Activated CD8-positive, alpha-beta memory T cell treated with anti-CD3 and anti-CD28 coated beads for 1 hour (primary cell): ENCODE data around the gene SEC23IP.
A peak's percentile ranks its signal among the peaks of the same experiment; 100 is the strongest.
"Not testable (repeated sequence)": the region's sequence is repeated elsewhere in the genome, so short reads cannot be mapped to it uniquely, and the experiment has no call there.

Experiments used
- DNase-seq, 2 donors: peaks; one replicate each; pipeline ENCODE4 v3.0.0-alpha.2; 2020; ENCODE audit warnings: low read depth in 1 of 2; ENCODE audit errors: extremely low read depth in 1 of 2

SEC23IP gene

DNA sequence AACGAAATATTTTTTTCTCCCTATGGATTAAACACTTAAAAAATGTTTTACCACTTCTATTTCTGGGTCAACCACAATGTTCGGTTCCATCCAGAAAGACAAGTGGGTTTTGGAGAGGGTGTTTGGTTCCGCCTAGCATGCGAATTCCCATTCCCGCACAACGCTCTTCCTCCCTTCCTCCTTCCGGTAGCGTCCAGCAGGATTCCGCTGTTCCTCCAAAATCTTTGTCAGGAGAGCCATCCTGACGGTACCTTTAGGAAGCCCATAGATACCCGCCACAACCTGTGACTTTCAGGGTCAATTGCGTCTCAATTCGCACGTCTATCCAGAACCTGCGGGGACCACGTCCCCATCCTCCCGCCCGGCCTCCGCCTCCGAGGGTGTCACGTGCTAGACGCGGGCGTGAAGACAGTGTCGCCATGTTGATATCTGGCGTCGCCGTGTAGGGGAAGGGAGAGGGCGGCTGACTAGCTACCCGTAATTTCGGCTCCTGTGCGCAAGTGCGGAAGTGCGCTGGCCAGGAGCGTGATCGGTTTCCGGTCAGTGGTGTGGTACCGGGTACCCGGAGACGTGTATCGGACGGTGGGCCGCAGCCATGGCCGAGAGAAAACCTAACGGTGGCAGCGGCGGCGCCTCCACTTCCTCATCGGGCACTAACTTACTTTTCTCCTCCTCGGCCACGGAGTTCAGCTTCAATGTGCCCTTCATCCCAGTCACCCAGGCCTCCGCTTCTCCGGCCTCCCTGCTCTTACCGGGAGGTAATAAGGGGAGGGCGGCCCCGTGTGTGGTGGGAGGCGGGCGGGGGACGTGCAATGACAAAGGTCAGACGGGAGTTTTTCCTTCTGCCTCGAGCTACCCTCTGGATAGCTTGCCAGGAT lies at the start of gene SEC23IP:
TSS of gene SEC23IP (plus strand) at position 543 of the 878 bp plus-strand sequence. CDS start at position 596, 53 bp downstream.
- DNase-seq = peak; percentile 70 to 83

DNA sequence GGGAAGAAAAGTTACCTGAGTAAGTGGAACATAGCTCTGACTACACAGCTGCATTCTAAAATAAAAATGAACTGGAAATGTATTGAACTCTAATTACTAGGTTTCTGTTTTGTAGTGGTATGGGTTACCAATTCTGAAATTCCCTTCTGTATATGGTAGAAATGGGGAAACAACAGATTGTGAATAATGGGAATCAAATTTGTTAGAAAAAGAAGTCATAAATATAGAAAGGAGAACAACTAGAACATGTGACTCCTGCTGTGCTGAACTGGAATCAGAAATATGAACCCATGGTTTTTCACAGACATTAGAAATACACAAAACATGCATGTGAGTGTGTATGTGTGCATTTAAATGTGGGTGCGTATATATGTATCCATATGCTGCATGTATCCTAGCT lies 46.9 kb upstream of the SEC23IP start:
- no peak for DNase-seq

DNA sequence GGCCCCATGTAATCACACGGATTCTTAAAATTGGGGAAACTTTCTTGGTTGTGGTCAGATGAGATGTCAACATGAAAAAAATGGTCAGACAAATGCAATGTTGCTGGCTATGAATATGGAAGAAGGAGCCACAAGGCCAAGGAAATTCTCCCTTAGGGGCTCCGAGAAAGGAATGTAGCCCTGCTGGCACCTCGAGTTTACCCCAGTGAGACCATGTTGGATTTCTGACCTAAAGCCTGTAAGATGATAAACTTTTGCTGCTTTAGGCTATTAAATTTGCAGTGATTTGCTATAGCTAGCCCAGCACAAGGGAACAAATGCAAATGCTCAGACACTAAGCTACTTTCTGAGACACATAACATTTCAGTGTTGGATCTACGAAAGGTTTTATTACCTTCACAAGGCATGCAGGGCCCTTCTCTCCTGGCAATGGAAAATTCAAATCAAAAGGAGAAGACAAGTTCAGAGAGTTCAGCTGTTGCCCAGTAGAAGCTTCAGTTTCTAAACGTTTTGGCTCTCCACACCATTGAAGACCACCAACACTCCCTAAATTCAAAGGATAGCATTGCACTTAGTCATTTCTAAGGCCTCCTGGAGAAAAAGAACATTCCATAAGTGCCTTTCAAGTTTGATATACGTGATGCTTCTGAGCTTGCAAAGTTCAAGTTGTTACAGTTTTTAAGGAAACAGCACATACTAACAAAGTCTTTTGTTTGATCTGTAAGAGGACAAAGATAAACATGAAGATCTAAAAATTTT lies 43.3 kb upstream of the SEC23IP start:
- DNase-seq = no peak

DNA sequence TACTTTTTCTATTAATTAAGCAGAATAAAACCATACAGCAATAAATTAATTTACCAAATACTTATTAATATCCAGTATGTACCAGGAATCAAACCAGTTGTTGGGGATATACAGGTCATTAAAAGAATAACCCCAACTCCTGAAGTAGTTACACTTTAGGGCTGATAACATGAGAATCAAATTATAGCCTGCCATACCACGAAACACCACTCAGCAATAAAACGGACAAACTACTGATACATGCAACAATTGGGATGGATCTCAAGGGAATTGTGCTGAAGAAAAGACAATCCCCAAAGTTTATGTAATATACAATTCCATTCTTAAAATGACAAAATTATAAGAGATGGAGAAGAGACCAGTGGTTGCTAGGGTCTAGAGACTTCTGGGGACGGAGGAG lies 42.6 kb upstream of the SEC23IP start:
- no peak for DNase-seq

DNA sequence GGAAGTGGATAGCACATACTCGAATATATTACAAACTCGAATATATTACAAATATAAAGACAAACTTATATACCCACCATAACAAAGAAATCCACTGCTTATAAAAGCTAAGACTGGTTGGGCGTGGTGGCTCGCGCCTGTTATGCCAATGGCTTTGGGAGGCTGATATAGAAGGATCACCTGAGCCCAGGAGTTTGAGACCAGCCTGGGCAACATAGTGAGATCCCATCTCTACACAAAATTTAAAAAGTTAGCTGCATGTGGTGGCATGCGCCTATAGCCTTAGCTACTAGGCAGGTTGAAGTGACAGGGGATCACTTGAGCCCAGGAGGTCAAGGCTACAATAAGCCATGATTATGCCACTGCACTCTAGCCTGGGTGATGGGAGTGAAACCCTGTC lies 40.3 kb upstream of the SEC23IP start:
- DNase-seq = no peak

DNA sequence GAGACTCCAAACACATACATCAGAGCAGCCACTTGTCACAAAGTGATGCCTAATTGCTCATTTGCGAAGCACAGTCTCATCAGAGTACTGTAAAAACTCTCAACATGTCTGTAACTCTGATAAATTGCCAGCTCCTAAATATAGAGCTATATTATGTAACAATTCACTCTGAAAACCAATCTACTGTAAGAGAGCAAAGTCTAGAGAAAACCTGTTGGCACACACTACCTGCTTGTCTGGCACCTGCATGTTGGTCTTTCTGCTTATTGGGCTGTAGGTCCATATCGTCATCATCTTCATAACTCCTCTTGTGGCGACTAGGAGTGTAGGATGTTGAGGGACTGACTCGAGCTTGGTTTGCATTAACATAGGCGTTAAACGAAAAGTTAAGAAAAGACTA lies 39.7 kb upstream of the SEC23IP start:
- no peak for DNase-seq

DNA sequence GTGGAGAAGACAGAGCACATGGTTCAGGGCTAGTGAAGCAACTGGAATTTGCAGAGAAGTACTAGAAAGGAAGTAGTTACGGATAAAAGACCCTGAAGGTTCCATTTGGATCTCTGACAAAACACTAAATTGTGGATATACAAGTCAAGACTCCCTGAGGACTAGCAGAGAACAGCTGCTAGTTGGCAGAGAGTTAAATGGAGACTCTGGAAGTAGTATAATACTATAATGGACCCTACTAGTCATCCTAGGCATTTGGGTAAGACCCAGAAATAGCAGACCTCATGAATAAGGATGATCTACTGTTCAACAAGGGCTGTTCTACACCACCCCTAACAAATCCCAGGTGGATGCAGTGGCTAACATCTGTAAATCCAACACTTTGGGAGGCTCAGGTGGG lies 39.0 kb upstream of the SEC23IP start:
- no peak for DNase-seq

DNA sequence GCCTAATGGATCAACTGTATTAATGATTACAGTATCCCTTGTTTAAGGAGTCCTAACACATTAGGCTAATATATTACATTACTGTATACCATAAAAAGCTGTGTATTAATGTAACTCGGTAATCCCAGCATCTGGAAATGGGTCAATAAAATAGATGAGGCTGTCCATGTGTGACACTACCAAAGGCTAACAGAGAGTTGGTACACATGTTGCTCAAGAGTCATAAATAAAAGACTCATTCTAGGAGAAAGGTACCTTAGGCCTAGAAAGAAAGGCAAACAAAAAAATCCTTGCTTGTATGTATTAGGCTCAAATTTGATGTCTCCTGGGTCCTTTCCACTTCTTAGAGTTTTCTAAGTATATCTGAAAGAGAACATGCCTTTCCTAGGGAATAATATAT lies 34.5 kb upstream of the SEC23IP start:
- DNase-seq = no peak

DNA sequence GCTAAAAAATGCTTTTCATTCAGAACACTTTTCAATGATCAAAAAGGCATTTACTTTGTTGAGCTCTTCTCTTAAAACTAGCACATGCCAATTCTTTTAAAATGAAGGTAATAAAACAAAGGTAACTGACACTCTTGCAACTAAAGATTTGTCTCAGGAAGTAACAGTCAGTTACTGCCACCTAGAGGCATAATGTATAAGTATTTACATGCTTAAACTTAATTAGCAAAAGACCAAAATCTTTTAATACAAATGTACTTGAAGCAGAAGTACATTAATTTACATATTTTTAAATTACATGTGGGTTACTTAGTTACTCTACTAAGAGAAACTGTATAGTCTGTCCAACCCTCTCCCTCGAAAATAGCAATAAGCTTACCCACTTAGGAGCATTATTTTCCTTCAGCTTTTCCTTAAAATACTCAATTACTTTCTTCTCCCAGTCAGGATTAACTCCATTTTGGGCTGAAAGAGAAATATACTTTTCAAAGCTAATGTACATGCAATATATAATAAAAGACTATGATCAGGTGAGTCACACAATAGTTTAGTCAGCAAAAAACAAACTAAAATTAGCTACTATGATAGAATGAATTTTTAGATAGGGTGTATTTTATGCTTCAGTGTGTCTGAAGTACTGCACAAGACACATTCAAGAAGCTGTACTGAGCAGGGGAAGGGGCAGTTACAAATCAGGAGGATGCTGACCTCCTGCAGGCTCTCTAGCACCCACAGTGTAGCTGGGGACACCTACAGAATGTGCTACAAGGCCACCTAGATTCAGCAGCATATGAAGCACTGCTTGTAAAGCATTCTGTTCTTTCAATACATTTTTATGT lies 32.9 kb upstream of the SEC23IP start:
- no peak for DNase-seq

DNA sequence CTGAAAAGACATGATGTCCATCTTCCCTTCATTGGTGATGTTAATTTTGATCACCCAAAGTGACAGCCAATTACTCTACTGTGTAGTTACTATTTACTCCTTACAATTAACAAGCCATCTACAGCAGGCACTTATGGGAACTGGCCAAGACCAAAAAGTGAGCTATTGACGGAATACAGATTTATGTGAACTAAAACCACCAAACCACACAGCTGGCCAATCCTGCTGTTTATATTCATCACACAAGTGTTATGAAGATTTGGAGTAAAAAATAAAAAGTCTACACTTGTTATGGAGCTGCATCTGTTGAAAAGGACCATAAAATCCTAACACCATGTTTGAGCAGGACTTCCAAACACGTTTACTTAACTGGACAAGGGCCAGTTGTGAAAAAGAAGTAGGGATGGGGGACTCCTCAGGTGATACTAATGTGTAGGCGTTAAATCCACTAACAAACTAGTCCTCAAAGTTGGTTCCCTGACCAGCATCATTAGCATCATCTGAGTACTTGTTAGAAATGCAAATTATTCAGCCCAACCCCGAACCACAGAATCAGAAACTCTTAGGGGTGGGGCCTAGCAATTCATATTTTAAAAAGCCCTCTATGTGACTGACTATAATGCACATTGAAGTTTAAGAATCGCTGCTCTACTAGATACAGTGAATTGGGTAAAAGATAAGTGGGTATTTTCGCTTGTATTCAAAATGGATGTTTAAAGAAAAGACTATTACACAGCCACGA lies 31.5 kb upstream of the SEC23IP start:
- no peak for DNase-seq

DNA sequence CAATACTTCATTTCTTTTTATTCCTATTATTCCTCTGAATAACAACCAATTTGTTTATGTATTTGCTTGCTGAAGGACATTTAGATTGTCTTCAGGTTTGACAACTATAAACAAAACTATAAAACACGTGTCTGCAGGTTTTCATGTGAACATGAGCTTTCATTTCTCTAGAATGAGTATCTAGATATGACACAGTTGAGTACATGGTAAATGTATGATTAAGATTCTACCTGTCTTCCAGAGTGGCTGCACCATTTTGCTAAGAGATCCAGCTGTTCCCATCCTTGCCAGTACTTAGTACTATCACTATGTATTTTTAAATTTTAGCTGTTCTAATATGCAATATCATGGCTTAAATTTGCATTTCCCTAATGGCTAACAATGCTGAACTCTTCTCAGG lies 30.0 kb upstream of the SEC23IP start:
- DNase-seq = no peak

DNA sequence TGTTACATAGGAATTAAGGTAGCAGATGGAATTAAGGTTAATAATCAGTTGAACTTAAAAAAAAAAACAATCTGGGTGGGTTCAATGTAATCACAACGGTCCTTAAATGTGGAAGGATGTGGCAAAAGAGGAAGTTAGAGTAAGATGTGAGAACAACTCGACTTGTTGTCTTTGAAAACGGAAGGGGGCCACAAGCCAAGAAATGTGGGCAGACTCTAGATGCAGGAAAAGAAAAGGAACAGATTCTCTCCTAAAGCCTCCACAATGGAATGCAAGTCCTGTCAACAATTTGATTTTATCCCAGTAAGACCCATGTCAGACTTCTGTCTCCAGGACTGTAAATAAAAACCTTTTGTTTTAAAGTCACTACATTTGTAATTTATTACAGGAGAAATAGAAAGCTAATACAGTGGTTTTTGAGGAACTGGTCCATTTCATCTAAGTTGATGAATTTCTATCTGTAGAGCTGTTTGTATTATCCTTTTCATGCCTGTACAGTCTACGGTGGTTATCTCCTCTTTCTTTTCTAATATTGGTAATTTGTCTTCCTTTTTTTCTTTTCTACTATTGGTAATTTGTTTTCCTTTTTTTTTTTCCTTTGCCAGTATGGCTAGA lies 28.5 kb upstream of the SEC23IP start:
- DNase-seq = no peak

DNA sequence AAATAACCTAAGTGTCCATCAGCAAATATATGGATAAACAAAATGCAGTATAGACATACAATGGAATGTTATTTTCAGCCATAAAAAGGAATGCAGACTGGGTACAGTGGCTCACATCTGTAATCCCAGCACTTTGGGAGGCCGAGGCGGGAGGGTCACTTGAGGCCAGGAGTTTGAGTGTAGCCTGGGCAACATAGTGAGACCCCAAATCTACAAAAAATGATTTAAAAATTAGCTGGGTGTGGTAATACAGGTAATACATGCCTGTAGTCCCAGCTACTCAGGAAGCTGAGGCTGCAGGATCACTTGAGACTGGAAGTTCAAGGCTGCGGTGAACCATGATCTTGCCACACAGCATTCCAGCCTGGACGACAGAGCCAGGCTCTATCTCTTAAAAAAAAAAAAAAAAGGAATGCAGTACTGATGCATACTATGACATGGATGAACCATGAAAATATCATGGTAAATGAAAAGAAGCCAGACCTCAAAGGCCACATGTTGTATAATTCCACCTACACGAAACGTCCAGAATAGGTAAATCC lies 26.8 kb upstream of the SEC23IP start:
- no peak for DNase-seq

DNA sequence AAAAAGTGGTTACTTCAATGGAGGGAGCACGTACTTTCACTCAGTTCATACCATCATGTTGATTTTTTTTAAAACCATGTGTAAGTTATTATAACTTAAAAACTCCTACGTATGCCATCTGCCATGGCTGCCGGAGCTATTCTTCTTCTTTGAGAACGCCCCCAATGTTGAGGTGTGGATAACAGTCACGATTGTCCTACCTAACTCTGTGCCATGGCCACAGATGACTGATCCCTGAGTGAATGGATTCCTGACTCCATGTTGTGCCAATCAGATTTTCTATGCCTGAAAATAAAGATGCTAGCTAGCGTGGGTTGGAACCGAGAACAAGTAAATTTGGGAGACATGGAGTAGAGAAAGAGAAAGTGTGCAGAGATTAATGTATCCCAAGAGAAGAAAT lies 25.2 kb upstream of the SEC23IP start:
- DNase-seq = no peak

DNA sequence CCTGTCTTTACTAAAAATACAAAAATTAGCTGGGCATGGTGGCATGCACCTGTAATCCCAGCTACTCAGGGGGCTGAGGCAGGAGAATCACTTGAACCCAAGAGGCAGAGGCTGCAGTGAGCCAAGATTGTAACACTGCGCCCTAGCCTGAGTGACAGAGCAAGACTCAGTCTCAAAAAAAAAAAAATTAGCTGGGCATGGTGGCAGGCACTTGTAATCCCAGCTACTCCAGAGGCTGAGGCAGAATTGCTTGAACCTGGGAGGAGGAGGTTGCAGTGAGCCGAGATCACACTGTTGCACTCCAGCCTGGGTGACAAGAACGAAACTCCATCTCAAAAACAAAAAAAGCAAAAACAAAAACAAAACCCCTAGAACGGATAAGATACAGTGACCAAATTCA lies 23.1 kb upstream of the SEC23IP start:
- DNase-seq = not testable (repeated sequence)

DNA sequence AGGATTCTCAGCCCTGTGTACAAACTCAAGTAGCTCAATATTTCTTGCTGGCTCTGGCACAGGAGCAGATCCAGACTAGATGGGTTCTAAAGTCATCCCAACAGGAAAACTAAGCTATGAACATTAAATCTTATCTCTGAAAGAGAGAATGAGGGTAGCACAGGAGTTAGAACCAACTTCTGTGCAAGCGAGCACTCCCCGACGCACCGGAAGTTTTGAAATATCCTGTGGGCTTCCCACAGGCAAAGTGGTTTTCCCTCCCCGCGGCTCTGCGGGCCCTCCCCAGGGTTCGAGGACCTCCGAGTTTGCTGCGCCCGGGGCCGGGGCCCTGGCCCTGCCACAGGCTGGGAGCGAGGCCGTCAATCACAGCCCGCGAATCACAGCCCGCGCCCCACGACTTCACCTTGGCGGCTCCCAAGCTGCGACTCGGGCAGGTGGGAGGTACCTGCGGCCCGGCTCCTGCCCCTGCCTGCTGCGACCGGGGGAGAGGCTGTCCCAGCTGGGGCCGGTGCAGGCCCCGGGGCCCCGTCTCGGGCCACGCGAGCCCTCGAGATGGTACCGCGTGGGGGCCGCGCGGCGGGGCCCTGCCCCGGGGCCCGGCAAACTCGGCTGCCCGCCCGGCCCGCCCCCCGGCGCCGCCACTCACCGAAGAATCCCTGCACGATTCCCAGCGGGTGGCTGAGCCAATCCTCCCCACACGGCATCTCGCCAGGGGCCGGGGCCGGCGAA lies 20.5 kb upstream of the SEC23IP start:
- peak; percentile 5 to 20 for DNase-seq

DNA sequence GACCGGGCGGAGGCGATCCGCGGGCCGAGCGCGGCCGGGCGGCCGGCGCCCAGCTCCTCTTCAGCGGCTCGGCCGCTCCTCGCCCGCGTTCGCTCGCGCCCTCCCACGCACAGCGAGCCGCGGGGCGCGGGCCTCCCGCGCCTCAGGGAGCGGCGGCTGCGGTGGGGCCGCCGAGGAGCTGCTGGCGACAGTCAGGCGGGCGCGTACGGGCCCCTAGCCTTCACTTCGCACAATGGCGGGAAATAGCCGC lies 20.0 kb upstream of the SEC23IP start, which contains the start of gene MCMBP:
TSS of gene MCMBP (minus strand) at position 234 of the 250 bp plus-strand sequence. CDS start 259 bp downstream, outside the sequence.
- DNase-seq = no peak

DNA sequence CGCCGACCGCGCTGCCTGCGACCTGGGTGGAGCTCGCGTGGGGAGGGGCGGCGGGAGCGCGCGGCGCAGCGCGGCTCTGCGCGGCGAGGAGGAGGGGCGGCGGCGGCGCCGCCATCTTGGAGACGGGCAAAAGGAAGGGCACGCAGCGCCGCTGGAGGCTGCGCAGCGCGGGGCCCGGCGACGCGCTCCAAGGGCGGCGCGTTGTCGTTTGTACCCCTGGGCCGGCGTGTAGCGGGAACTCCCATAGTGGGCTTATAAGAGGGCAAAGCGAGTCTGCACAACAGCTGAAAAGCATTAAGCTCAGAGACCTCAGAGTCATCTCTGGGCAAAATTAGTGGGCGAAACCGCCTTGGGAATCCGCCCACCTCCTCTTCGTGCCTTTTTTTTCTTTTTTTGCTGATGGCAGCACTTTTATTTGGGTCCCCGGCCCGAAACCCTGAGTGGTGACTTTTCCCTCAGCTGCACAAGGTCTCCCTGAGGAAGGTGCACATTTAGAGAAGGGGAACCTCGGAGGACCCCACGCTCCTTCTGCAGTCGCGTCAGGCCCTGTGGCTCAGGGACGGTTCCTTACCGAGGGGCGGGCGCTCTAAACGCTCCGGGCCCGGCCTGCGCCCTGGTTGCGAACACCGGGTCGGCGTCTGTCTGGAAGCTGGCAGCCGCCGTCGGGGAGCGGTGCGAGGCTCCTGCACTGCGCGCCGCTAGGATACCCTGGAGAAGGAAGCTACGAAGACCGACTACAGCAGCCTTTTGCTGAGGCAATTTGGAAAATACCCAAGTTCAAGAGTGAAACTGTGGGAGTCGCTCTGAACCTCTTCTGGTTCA lies 19.5 kb upstream of the SEC23IP start:
- DNase-seq = peak; percentile 49 to 81
